ENCODE results near the gene TAX1BP1. TPM values are rescaled to one million over a fixed set of nuclear protein-coding genes. Genes with fewer than 3 reads are reported as not detected.

The TAX1BP1 gene
- total RNA-seq, 6 experiments from 2014 or later, result 39.2 to 63.8 (median 47.4) TPM

DNA sequence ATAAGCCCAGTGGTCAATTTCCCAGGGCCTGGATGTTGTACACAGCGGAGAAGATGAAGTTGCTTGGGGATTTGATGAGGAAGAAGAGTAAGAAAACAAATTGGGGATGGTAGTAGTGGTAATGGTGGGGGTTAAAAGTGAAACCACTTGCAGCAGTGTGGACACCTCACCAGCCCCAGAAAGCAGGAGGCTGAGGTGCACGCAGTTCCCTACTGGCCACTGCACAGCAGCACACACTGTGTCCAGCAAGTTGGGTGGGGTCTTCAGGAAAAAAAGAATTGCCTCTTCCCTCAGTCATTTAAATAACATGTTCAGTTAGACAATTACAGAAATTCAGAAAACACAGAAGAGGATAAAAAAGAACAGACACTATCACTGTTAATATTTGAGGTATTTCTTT, 96.6 kb downstream of the TAX1BP1 start:
- no peak for ATAC-seq
- Histone ChIP-seq H3K27ac (no peak overlapping the region), H3K27me3 (no peaks in the 10 kb centered on the region), H3K9me3 (no peaks in the 10 kb centered on the region), H3K4me1 (no peaks in the 10 kb centered on the region), H3K36me3 (peaks cover 0 to 4% (median 0%) of the 10 kb centered on the region in 4 donors), H3K4me3 (no peak overlapping the region)
- no peak for TF ChIP-seq POLR2A (IDR thresholded peaks at IDR 0.05)
- TF ChIP-seq, protein P1, sequence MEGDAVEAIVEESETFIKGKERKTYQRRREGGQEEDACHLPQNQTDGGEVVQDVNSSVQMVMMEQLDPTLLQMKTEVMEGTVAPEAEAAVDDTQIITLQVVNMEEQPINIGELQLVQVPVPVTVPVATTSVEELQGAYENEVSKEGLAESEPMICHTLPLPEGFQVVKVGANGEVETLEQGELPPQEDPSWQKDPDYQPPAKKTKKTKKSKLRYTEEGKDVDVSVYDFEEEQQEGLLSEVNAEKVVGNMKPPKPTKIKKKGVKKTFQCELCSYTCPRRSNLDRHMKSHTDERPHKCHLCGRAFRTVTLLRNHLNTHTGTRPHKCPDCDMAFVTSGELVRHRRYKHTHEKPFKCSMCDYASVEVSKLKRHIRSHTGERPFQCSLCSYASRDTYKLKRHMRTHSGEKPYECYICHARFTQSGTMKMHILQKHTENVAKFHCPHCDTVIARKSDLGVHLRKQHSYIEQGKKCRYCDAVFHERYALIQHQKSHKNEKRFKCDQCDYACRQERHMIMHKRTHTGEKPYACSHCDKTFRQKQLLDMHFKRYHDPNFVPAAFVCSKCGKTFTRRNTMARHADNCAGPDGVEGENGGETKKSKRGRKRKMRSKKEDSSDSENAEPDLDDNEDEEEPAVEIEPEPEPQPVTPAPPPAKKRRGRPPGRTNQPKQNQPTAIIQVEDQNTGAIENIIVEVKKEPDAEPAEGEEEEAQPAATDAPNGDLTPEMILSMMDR (IDR thresholded peaks at IDR 0.05), result no peak
- intact Hi-C loops (cut with DNase I), result no loop called here
- 100% methylated on average over 1 of the region's 2 CpGs for WGBS (ENCODE audit: insufficient coverage, low coverage, low lambda C conversion rate, missing lambda C conversion rate)
- DNase-seq, result no peak

DNA sequence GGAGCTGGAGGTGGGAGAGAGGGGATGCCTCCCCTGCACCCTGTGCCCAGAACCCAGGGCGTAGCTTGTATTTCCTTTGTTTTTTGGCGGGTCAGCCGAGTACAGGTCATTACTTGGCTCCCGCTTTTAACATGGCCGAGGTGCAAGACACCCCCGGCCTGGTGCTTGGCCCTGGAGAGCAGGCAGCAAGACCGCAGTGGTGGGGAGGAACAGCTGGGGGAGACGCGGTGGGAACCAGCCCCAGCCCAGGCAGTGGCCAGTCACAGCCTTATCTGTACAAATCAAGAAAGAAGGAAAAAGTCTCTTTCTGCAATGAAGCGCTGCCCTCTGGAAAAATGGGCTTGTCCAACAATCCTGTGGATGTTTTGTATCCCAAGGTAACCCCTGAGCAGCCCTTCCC, 99.1 kb downstream of the TAX1BP1 start:
- H3K27ac ChIP-seq, result no peak overlapping the region
- no peak for ATAC-seq
- no peaks in the 10 kb centered on the region for H3K27me3 ChIP-seq
- no peaks in the 10 kb centered on the region for H3K9me3 ChIP-seq
- no peak overlapping the region for H3K4me3 ChIP-seq
- H3K36me3 ChIP-seq, result peaks cover 0 to 4% (median 0%) of the 10 kb centered on the region in 4 donors
- no peak for DNase-seq
- no peak for TF ChIP-seq POLR2A (IDR thresholded peaks at IDR 0.05)
- TF ChIP-seq, protein P1 (IDR thresholded peaks at IDR 0.05), result no peak
- WGBS (ENCODE audit: insufficient coverage, low coverage, low lambda C conversion rate, missing lambda C conversion rate), result 80% methylated on average over 1 of the region's 10 CpGs
- intact Hi-C loops (cut with DNase I), result no loop called here
- no peaks in the 10 kb centered on the region for H3K4me1 ChIP-seq

DNA sequence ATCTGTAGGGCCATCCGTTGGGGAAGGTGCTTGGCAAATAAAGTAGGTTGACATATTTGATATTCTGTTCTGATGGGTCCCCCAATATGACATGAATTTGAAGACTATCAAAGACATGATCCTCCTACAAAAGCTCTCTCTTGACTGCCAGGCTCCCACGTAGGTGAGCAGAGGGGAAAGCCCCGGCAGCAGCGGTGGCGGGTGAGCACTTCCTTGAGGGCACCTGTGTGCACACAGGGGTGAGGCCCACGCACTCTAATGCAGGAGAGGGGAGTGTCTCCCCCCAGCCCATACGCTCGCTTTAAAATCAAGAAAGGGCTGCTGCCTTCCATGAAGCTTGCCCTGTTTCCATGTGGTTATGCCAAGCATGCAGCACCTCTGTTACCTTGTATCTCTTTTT, 100.4 kb downstream of the TAX1BP1 start:
- Histone ChIP-seq H3K27ac (no peak overlapping the region), H3K9me3 (no peaks in the 10 kb centered on the region), H3K36me3 (no peaks in the 10 kb centered on the region), H3K4me3 (no peak overlapping the region), H3K27me3 (no peaks in the 10 kb centered on the region), H3K4me1 (no peaks in the 10 kb centered on the region)
- no CpG with 5 or more reads among the region's 8 CpGs for WGBS (ENCODE audit: insufficient coverage, low coverage, low lambda C conversion rate, missing lambda C conversion rate)
- TF ChIP-seq, protein P1 (IDR thresholded peaks at IDR 0.05), result no peak
- no peak for TF ChIP-seq POLR2A (IDR thresholded peaks at IDR 0.05)
- intact Hi-C loops (cut with DNase I), result no loop called here
- ATAC-seq, result no peak
- no peak for DNase-seq

DNA sequence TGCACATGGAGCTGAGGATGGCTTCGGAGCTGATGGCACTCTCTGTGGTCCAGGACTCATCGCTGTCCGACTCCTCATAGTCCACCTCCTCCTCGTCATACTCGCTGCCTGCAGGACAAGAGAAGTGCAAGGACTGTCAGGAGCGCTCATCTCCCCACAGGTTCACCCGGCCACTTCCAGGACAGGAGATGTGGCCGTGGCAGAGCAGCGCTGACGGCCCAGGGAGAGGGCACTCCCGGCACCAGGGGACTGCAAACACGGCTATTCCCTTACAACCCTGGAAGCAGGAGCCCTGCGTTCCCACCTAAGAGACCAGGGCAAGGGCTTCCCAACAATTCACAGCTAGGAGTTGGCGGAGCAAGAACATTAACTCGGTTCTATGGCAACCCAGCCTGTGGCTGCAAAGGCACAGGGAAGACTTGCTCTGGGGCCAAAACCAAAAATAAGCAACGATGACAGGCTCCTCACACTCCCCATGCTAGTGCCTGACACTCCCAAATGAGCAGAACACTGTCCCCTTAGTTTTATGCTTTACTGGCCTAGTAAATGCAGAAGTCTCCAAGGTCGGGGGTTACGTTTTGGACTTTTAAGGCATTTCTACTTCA, 100.9 kb downstream of the TAX1BP1 start:
- WGBS (ENCODE audit: insufficient coverage, low coverage, low lambda C conversion rate, missing lambda C conversion rate), result 93% methylated on average over 14 of the region's 18 CpGs
- Histone ChIP-seq H3K4me3 (no peak overlapping the region), H3K27ac (no peak overlapping the region), H3K9me3 (no peaks in the 10 kb centered on the region), H3K27me3 (no peaks in the 10 kb centered on the region), H3K4me1 (no peaks in the 10 kb centered on the region), H3K36me3 (no peaks in the 10 kb centered on the region)
- DNase-seq, result no peak
- intact Hi-C loops (cut with DNase I), result no loop called here
- no peak for TF ChIP-seq POLR2A (IDR thresholded peaks at IDR 0.05)
- TF ChIP-seq, protein P1 (IDR thresholded peaks at IDR 0.05), result no peak
- no peak for ATAC-seq
